Measurements from ENCODE around the gene HPGD. TPM values are rescaled to one million over a fixed set of nuclear protein-coding genes. Genes with fewer than 3 reads are reported as not detected.
"Not testable (repeated sequence)": the region's sequence is repeated elsewhere in the genome, so short reads cannot be mapped to it uniquely, and the experiment has no call there.

HPGD gene
- polyA plus RNA-seq, 3 donors = 0.52 to 10.7 (median 10.2) TPM

DNA sequence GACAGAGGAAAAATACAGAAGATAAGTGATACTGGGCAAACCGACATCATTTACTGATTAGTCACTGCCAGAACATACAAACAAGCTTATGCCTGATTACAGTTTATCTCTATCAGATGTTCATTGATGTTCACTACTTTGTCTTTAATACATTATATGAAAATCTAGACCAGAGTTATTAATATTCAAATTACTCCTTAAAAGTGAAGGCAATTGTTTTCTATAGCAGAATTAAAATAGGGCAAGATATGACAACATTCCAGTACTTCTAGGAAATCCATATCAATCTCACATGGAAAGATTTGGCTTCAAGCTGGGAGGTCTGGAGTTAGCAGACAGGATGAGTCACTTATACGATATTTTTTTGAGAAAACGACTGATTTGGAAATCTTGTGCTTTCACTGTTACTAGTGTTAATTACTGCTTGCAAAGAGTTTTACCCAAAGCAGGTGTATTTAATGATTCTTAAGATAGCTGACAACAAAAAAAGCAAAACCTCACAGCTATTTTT, 31.8 kb downstream of the HPGD start:
- no peak overlapping the region for H3K27ac ChIP-seq (ENCODE audit: low read depth, low read length)
- WGBS, 3 donors = 29 to 45% (median 33%) methylated on average over 3 of the region's 3 CpGs

DNA sequence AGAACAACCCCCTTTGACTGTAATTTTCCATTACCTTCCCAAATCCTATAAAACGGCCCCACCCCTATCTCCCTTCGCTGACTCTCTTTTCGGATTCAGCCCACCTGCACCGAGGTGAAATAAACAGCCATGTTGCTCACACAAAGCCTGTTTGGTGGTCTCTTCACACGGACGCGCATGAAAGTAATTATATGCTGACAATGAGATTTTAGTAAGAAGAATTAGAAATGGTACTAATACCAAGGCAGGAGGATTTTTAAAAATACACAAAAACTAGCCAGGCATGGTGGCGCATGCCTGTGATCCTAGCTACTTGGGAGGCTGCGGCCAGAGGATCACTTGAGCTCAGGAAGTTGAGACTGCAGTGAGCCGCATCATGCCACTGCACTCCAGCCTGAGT, 33.9 kb downstream of the HPGD start:
- not testable (repeated sequence) for H3K27ac ChIP-seq (ENCODE audit: low read depth, low read length)
- WGBS, 3 donors = 88 to 97% (median 95%) methylated on average over 10 of the region's 10 CpGs

DNA sequence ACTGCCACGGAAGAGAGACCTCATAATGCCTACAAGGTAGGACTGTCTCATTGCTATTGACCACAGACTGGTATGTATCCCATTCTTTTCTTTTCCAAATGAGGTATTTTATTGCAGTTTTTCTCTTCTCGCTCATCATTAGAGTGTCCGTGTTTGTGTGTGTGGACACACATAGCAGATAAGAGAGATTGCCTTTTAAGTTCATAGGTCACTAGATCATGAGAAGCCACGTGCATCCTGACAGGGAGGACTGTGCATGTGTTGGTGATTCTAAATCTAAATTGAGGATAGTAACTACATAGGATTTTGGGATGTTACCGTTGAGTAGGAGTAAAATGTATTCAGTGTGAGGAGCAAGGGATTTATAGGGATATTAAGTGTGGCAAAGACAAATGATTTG, 37.3 kb downstream of the HPGD start:
- no peak overlapping the region for H3K27ac ChIP-seq (ENCODE audit: low read depth, low read length)
- 75 to 84% (median 82%) methylated on average over 5 of the region's 5 CpGs for WGBS, 3 donors

DNA sequence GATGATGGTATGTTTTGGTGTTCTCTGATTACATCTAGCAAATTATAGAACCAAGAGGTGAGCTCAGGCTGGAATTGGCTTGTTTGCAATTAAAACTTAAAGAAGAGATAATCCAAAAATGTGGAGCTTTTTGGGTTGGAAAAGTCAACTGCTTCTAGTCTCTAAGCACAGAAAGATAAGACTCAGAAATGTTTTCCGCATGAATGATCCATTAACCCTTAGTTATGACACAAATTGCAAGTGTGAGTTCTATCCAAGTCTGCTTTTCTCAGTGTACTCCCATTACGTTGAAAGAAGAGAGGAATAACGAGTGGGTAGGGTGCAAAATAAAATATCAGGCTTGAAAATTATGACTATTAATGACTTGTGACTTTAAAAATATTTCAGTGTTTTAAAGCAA, 38.5 kb downstream of the HPGD start:
- no peak overlapping the region for H3K27ac ChIP-seq (ENCODE audit: low read depth, low read length)
- 85 to 90% (median 87%) methylated on average over 3 of the region's 3 CpGs for WGBS, 3 donors

DNA sequence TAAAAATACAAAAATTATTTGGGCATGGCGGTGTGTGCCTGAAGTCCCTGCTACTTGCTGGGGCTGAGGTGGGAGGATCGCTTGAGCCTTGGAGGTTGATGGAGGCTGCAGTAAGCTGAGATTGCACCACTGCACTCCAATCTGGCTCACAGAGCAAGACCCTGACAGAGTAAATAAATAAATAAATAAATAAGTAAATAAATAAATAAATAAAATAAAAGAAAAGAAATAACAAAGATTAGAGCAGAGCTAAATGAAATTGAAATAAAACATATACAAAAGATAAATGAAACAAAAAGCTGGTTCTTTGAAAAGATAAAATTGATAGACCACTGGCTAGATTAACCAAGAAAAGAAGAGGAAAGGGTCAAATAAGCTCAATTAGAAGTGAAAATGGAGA, 43.1 kb downstream of the HPGD start:
- WGBS, 3 donors = 98 to 100% (median 99%) methylated on average over 2 of the region's 2 CpGs
- H3K27ac ChIP-seq (ENCODE audit: low read depth, low read length) = no peak overlapping the region

DNA sequence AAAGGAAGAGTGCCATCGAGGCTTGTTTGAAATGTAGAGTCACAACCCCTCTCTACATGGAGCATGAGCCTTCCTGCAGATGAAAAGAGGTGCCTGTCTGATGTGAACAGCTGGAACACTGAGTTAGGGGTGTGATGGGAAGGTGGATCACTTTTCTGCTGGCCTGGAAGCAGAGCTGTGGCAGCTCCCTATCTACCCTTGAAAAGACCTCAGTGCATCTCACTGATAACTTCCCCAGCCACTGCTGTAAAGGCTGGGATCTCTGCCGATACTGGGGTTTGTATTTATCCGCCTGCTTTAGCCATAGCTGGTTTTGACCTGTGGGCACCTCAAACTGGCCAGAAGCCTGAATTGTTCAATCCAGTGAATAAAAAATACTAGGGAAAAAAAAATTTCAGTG, 46.8 kb downstream of the HPGD start:
- no peak overlapping the region for H3K27ac ChIP-seq (ENCODE audit: low read depth, low read length)
- 83 to 87% (median 83%) methylated on average over 3 of the region's 3 CpGs for WGBS, 3 donors

DNA sequence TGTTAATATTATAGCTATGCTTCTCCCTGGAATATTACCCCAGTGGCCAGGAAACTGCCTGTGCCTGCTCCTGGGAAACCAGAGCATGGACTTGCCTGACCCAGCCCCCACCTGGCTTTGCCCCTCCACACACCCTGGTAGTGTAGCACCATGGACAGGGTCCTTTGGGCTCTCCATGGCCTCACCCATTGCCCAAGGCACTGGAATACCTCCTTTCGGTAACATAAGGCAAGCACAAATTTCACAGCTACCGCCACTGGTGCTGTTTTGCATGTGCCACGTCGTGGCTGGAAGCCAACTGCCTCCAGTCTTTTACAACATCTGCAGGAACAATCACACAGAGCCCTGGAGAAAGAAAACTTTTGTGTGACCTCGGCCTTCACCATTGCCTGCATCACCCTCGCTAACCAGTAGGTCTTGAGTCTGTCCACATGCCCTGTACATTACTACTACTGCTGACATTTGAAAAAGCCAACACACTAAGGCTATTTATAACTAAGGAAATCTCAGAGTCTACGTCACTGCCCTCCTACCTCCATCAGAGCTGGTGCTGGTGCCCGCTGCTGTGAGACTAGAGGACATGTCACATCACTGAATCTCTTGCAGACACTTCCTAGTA, 47.7 kb downstream of the HPGD start:
- no peak overlapping the region for H3K27ac ChIP-seq (ENCODE audit: low read depth, low read length)
- WGBS, 3 donors = 75 to 87% (median 85%) methylated on average over 8 of the region's 8 CpGs

DNA sequence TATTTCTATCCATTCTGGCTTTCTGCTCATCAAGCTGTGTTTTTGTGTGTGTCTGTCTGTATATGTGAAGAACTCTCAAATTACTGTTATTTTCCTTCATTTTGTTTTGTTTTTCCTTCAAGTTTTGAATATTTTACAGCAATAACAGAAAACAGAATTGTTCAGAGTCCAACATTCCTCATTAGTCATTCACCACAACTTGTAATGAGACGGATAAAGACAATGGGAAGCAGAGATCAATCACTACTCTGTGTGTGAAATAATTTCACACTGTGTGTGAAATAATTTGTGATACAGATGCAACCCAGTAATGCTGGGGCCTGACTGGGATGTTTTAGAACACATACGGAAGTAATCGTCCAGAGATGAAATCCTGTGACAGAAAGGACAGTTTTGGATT, 55.2 kb downstream of the HPGD start:
- H3K27ac ChIP-seq (ENCODE audit: low read depth, low read length) = no peak overlapping the region
- 81 to 92% (median 85%) methylated on average over 3 of the region's 3 CpGs for WGBS, 3 donors

DNA sequence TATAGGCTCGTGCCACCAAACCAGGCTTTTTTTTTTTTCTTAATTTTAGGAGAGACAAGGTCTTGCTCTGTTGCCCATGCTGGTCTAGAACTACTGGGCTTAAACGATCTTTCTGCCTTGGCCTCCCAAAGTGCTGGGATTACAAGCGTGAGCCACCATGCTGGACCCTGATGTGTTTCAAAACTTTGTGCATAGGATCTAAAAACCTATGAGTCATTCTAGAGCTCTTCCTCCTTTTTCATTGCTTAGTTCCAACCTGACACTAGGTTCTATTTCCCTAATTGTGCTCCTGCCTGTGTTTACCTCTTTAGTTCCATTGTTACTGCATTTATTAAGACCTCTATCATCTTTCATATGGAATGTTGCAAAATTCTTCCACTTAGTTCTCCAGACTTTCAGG, 57.3 kb downstream of the HPGD start:
- WGBS, 3 donors = 79 to 93% (median 87%) methylated on average over 3 of the region's 3 CpGs
- H3K27ac ChIP-seq (ENCODE audit: low read depth, low read length) = no peak overlapping the region

DNA sequence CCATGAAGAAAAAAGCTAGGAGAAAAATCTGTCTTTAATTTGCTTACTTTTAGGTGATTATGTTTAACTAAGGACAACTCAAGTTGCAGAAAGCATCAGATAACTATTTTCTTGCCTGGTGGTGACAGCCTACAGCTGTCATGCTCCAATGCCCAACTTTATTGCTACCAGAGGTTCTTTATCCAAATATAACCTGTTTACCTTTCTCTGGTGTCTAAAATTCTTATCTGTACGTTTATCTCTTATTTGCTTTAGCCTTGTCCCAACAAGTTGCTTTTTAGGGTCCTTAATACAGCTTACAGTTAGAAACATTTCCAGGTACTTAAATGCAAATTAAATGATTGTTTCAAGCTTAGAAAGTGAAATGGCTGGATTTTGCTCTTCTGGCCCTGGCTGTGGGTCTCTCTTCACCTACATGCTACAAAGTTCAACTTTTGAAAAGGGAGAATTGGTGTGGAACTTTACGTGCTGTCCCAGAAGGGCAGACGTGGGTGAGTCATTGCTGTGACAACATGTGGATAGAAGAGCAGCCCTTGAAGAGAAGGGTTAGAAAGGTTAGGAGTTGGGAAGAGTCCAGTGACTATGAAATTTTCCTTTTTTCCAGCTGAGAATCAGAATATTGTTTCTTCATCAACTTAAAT, 60.7 kb downstream of the HPGD start:
- no peak overlapping the region for H3K27ac ChIP-seq (ENCODE audit: low read depth, low read length)
- 39 to 72% (median 68%) methylated on average over 3 of the region's 3 CpGs for WGBS, 3 donors

DNA sequence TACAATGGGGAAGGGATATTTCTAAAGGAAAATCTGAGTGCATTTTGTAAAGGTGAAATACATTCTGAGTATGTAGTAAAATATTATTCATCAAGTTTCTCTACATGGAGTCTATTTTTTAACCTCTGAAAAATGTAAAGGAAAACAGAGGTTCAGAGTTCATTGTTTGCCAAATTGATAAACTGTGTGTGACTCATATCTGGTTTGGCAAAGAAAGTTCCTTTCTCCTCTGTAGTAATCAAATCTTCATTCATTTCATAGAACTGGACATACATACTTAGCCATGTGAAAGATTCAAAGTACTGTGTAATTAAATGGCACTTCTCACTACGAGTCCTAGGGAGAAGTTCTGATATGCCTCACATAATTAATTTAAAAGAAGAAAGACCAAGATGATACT, 61.6 kb downstream of the HPGD start:
- WGBS, 3 donors = 27 to 71% (median 67%) methylated on average over 1 of the region's 1 CpG
- H3K27ac ChIP-seq (ENCODE audit: low read depth, low read length) = no peak overlapping the region

DNA sequence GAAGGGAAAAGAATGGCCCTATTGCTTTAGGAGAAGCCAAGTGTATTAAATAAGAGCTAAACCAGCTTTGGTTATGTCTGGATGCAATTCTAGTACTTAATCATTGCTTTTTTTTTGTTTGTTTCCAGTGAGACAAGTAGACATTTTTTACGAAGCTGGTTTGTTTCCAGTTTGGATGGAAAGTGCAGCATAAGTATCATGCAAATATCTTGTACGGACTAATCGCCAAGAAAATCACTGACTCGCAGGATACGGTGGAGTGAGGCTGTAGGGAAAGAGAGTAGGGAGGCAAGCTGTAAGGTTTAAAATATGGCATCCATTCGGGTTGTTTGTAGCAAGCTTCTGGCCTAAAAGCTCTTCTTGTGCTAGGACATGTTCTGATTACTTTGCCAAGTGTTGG, 64.8 kb downstream of the HPGD start:
- H3K27ac ChIP-seq (ENCODE audit: low read depth, low read length) = no peak overlapping the region
- 57 to 73% (median 59%) methylated on average over 6 of the region's 6 CpGs for WGBS, 3 donors

DNA sequence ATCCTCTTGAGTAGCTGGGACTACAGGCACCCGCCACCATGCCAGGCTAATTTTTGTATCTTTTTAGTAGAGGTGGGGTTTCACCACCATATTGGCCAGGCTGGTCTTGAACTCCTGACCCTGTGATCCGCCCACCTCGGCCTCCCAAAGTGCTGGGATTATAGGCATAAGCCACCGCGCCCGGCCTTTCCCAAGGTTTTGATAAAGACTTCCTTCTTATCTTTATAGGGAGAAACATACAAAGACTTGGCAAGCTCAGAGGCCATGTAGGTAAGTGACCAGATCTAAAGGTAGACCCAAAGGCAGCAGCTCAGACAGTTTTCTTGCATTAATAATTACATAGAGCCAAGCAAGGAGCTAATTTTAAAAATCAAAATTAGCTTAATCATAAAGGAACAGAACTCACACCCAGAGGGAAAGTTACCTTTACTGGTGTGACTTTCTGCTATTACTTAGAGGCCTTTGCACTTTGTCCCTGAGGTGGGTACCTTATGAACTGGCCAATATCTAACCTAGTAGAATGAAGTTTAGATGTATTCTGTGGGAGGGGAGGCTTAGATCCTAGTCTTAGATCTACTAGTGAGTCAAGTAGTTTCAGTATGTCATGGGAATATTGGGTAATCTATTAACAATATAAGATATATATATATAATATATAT, 67.3 kb downstream of the HPGD start:
- WGBS, 3 donors = 51 to 94% (median 80%) methylated on average over 6 of the region's 6 CpGs
- no peak overlapping the region for H3K27ac ChIP-seq (ENCODE audit: low read depth, low read length)

DNA sequence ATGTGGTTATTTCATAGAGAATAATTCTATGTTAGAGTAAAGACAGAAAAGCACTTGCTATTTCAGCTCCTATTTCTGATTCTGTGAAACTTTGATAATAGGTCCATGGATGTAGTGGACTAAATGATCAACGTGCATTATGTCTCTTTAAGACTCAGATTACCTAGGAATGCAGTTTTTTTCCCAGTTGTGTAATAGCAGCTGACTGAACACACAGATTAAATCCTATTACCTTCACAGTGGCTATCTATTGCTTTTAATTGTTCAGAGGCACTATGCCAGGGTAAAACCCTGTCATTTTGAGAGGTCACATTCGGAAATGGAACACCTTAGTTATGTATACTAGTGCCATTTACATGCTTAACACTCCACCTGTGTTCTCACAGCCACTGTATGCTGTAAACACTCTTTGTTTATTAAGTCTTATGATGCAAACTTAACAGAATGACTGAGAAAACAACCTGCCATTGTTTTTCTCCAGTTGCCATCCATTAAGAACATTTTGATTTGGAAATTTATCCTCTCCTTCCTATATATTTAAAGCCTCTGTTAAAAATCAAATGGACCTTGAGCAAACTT, 70.5 kb downstream of the HPGD start:
- 31 to 82% (median 72%) methylated on average over 2 of the region's 2 CpGs for WGBS, 3 donors
- H3K27ac ChIP-seq (ENCODE audit: low read depth, low read length) = no peak overlapping the region

DNA sequence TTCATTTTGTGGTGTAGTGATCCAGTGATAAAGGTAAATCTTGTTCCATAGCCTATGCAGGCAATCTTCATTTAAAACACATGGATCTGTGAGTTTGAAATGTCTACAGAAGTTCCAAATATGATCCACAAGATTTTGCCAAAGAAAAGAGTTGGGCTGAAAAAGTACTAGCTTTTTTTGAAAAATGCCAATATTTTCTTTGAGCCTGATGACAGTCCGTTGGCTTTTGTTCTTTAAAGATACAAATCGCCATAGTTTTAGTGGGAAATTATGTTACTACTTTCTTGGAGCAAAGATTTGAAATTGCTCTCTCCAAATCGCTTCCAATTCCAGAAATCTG, 71.5 kb downstream of the HPGD start:
- H3K27ac ChIP-seq (ENCODE audit: low read depth, low read length) = no peak overlapping the region
- 70 to 93% (median 73%) methylated on average over 3 of the region's 3 CpGs for WGBS, 3 donors

DNA sequence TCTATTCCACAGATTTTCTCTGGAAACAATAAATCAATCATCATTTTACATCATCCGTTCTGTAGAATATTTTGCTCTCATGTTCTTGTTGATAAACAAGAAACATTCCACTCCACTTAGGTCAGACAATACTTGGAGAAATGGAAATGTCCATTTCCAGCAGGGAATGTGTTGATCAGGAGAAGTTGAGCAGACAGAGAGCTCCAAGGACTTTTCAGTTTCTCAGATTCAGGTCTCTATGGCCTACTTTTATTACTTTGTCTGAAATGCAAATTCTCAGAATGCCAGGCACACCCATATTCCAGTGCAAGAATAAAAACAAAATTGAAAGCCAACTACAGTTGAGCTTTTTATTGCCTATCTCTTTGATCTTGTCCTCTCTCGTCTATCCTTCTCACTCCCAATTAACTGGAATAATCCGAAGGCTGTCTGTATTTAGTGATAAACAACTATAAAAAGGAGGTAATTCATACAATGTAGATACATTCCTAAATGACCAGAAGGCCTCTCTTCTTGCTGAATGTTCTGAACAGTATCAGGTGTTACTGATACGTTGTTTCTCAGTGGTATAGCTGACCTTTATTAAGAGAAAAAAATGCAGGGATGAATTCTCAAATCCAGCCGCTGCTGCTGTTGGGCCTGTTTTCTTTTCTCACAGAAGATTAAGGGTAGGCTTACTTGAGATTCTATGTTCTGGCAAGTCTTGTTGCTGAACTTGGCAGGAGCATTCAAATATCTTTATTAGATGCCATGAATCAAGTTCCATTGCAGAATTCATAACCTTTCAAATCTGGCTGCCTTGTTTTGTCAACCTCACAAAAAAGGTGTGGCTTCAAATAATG, 72.1 kb downstream of the HPGD start:
- H3K27ac ChIP-seq (ENCODE audit: low read depth, low read length) = no peak overlapping the region
- WGBS, 3 donors = 46 to 71% (median 60%) methylated on average over 5 of the region's 5 CpGs

DNA sequence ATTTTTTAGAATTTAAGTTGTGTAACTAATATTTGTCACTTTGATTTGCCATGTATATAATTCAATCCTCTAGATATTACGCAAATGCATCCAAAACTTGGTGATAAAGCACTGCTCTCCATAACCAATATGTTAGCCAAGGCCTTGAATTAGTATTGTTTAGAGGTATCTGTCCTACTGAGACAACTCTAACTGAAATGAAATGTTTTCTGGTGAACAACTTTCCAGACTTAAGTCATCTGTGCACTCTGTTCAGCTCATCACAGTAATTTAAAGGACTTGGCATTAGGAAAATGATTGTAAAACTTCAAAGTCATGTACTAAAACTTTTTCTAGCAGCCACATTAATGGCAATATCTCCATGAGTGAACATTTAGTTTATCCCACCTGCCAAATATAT, 73.1 kb downstream of the HPGD start:
- WGBS, 3 donors = 87 to 91% (median 89%) methylated on average over 1 of the region's 1 CpG
- H3K27ac ChIP-seq (ENCODE audit: low read depth, low read length) = no peak overlapping the region

DNA sequence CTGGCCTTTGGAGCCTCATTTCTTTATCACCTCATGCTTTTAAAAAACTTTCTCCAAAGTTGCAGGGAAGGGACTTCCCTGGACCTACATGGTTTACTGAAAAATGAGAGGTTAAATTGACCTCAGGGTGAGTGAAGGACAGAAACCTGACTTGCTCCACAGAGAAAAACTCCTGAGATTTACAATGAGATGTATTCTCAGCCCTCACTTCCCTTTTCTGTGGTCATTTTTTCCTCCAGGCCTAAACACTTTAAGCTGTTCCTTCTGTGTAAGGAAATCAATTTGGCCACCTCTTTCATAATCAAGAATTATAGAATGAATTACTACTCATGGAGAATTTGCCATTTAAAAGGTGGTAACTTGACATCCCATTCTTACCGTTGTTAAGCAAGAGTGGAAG, 77.9 kb downstream of the HPGD start:
- H3K27ac ChIP-seq (ENCODE audit: low read depth, low read length) = no peak overlapping the region
- WGBS, 3 donors = 37 to 61% (median 61%) methylated on average over 1 of the region's 1 CpG

Measured in adipose tissue (tissue), 3 donors.